Liver (tissue), 9 donors: ENCODE measurements around the gene TAPBPL. TPM values are rescaled to one million over a fixed set of nuclear protein-coding genes. Genes with fewer than 3 reads are reported as not detected.

Experiments
- DNase-seq: peaks from one replicate; pipeline ENCODE4 v3.0.0-alpha.2; 2017; ENCODE audit warnings: low spot score
- H3K27ac ChIP-seq, 2 donors: one replicate each; pipeline ENCODE4 v1.7.0; 2013; ENCODE audit warnings: inconsistent platforms in 2 of 2, low read length in 2 of 2, control low read depth in 1 of 2, low read depth in 1 of 2, mild to moderate bottlenecking in 1 of 2
- H3K27me3 ChIP-seq, 4 donors: one replicate each; pipeline versions ENCODE4 v1.6.1 to v1.7.0; 2013; ENCODE audit warnings: low read length in 3 of 4, inconsistent platforms in 1 of 4, mild to moderate bottlenecking in 1 of 4, moderate library complexity in 1 of 4; ENCODE audit not compliant: control insufficient read depth in 4 of 4, insufficient read depth in 4 of 4
- H3K36me3 ChIP-seq, 4 donors: one replicate each; pipeline versions ENCODE4 v1.6.1 to v1.7.0; 2013; ENCODE audit warnings: low read length in 3 of 4, mild to moderate bottlenecking in 3 of 4, low read depth in 1 of 4, moderate library complexity in 1 of 4; ENCODE audit not compliant: control insufficient read depth in 4 of 4, insufficient read depth in 3 of 4
- H3K4me1 ChIP-seq, 4 donors: one replicate each; pipeline versions ENCODE4 v1.6.1 to v1.7.0; 2013; ENCODE audit warnings: low read length in 3 of 4, mild to moderate bottlenecking in 3 of 4, moderate library complexity in 1 of 4; ENCODE audit not compliant: control insufficient read depth in 4 of 4, insufficient read depth in 4 of 4
- H3K4me3 ChIP-seq, 3 donors: one replicate each; pipeline versions ENCODE4 v1.6.1 to v1.7.0; 2013; ENCODE audit warnings: low read length in 3 of 3, control low read depth in 1 of 3, low read depth in 1 of 3, mild to moderate bottlenecking in 1 of 3
- H3K9ac ChIP-seq, 2 donors: one replicate each; pipeline ENCODE4 v1.7.0; 2013; ENCODE audit warnings: low read length in 2 of 2, mild to moderate bottlenecking in 2 of 2, moderate library complexity in 2 of 2, control low read depth in 1 of 2, low read depth in 1 of 2
- H3K9me3 ChIP-seq, 4 donors: one replicate each; pipeline versions ENCODE4 v1.6.1 to v1.7.0; 2013; ENCODE audit warnings: low read length in 3 of 4; ENCODE audit not compliant: control insufficient read depth in 4 of 4
- ATF3 ChIP-seq: IDR thresholded peaks from 2 replicates; pipeline ENCODE4 v1.6.1; 2016; ENCODE audit warnings: antibody characterized with exemption
- CTCF ChIP-seq: fragments of 150-350 bp; IDR thresholded peaks from 2 replicates; pipeline ENCODE4 v1.5.1; 2017; ENCODE audit warnings: improper control_type of control experiment, low read depth, low read length; ENCODE audit not compliant: missing input control
- EGR1 ChIP-seq, 2 donors: IDR thresholded peaks; 2 replicates each; pipeline ENCODE4 v1.6.1; 2016 to 2018; ENCODE audit warnings: antibody characterized with exemption in 2 of 2, low read depth in 2 of 2
- GABPA ChIP-seq, 2 donors: IDR thresholded peaks in 1 of 2; conservative IDR thresholded peaks in 1 of 2; 2 replicates each; pipeline ENCODE4 v1.6.1; 2016; ENCODE audit warnings: antibody characterized with exemption in 2 of 2, mild to moderate bottlenecking in 1 of 2, moderate library complexity in 1 of 2
- JUND ChIP-seq, 2 donors: IDR thresholded peaks; 2 replicates each; pipeline ENCODE4 v1.6.1; 2016; ENCODE audit warnings: antibody characterized with exemption in 2 of 2
- MAX ChIP-seq: IDR thresholded peaks from 2 replicates; pipeline ENCODE4 v1.6.1; 2016; ENCODE audit warnings: antibody characterized with exemption
- REST ChIP-seq: IDR thresholded peaks from 2 replicates; pipeline ENCODE4 v1.6.1; 2016; ENCODE audit warnings: antibody characterized with exemption, mild to moderate bottlenecking
- RXRA ChIP-seq, 2 donors: IDR thresholded peaks; 2 replicates each; pipeline ENCODE4 v1.6.1; 2017 to 2018; ENCODE audit warnings: antibody characterized with exemption in 2 of 2, mild to moderate bottlenecking in 1 of 2
- SP1 ChIP-seq: IDR thresholded peaks from 2 replicates; pipeline ENCODE4 v1.6.1; 2018; ENCODE audit warnings: antibody characterized with exemption, mild to moderate bottlenecking
- TAF1 ChIP-seq: conservative IDR thresholded peaks from 2 replicates; pipeline ENCODE4 v1.6.1; 2016; ENCODE audit warnings: antibody characterized with exemption, mild to moderate bottlenecking
- WGBS: extraction: QIAGEN DNeasy Blood & Tissue Kit; methylation state at CpG from one replicate; pipeline ENCODE4 v1.1.7; 2013; 5-methylcytosine and 5-hydroxymethylcytosine counted together
- polyA plus RNA-seq, 2 donors: library from polyadenylated mRNA; stranded (reverse) in 1 of 2; unstranded in 1 of 2; fragments of 200-250 nt in 1 of 2; fragments of >200 nt in 1 of 2; fragmentation: Nextera tagmentation in 1 of 2; extraction: Ambion mirVana in 1 of 2; gene quantifications; one replicate each; pipeline versions ENCODE4 v1.2.1 to v1.2.3, GENCODE V29; 2013 to 2015
- total RNA-seq, 2 donors: library from RNA; depleted of rRNA; stranded (reverse); fragments of >200 nt; gene quantifications; one replicate each; pipeline ENCODE4 v1.2.3, GENCODE V29; 2014
- donor health status: healthy.
- donor health status: healthy.
- donor health status: healthy.
- donor health status: healthy.
- donor health status: healthy.

The TAPBPL gene
- total and polyA plus RNA-seq, 4 donors = 9.5 to 32.9 (median 19.0) TPM

- H3K4me1 ChIP-seq = no peaks in the 10 kb centered on the region
- H3K9ac ChIP-seq = no peak overlapping the region
- H3K27me3 ChIP-seq = no peaks in the 10 kb centered on the region
- H3K27ac ChIP-seq = no peak overlapping the region
- H3K9me3 ChIP-seq = no peaks in the 10 kb centered on the region
- TF ChIP-seq MAX = no peak
- no peak for TF ChIP-seq EGR1 (IDR thresholded peaks at IDR 0.05; ENCODE audit: low read depth in 2 of 2)
- TF ChIP-seq JUND (IDR thresholded peaks at IDR 0.05) = no peak
- no peak for TF ChIP-seq GABPA (IDR thresholded peaks at IDR 0.05 in 1 of 2, conservative IDR thresholded peaks at IDR 0.05 in 1 of 2)
- no peak for TF ChIP-seq TAF1
- no peak for TF ChIP-seq ATF3
- TF ChIP-seq RXRA (IDR thresholded peaks at IDR 0.05) = no peak
- TF ChIP-seq SP1 = no peak
- TF ChIP-seq CTCF = no peak
- TF ChIP-seq REST = no peak
- H3K4me3 ChIP-seq = no peak overlapping the region
- no peak for DNase-seq
- WGBS = 91% methylated on average over 3 of the region's 3 CpGs
- H3K36me3 ChIP-seq = peaks cover 0 to 3% (median under 1%) of the 10 kb centered on the region in 4 donors
Measured at GRCh38 chr12:6437586-6437985, 14.3 kb upstream of the TAPBPL start.

- no peak overlapping the region for H3K9ac ChIP-seq
- no peak for DNase-seq
- peaks cover 0 to 3% (median 1%) of the 10 kb centered on the region in 4 donors for H3K36me3 ChIP-seq
- WGBS = 94% methylated on average over 12 of the region's 12 CpGs
- H3K4me3 ChIP-seq = no peak overlapping the region
- no peaks in the 10 kb centered on the region for H3K9me3 ChIP-seq
- no peak for TF ChIP-seq SP1
- no peak for TF ChIP-seq REST
- TF ChIP-seq CTCF = no peak
- no peak overlapping the region for H3K27ac ChIP-seq
- no peaks in the 10 kb centered on the region for H3K4me1 ChIP-seq
- H3K27me3 ChIP-seq = no peaks in the 10 kb centered on the region
Measured at GRCh38 chr12:6438345-6438744, 13.5 kb upstream of the TAPBPL start.
